ENCODE results near the gene TRIM43.
"Not testable (repeated sequence)": the region's sequence is repeated elsewhere in the genome, so short reads cannot be mapped to it uniquely, and the experiment has no call there.

TRIM43 gene

DNA sequence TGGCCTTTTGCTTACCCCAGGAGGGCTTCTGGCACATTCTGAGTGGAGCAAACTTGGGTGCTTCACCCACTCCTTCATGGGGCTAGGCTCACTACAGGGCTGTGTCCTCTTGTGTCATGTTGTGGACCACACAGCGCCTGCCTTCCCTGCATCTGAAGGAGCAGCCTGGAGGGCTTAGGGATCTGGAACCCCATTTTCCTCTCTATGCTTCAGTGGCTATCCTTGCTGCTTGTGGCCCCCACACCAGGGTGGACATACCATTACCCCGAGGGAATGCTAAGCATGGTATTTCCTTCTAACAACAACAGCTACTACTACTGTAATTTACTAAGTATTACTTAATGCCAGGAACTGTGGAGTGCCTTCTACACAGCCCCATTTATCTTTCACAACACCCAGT, 50.6 kb downstream of the TRIM43 start:
- not testable (repeated sequence) for DNase-seq

DNA sequence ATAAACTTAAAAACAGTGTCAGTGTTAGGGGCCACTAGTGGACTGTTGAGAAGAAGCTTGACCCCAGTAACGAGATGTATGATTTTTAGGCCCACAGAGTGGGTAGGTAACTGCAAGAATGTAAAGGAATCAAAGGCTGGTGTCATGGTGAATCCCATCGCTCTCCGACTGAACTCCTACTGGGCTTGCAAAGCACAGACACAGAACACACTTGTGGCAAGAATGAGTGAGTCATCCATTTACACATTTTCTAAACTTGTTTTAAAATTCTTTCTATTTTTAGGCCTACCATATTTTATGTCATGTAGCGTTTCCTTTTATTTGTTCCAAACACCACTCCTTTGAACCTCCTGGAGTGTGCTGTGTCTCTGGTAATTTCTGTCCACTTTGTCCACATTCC, 51.1 kb downstream of the TRIM43 start:
- not testable (repeated sequence) for DNase-seq

DNA sequence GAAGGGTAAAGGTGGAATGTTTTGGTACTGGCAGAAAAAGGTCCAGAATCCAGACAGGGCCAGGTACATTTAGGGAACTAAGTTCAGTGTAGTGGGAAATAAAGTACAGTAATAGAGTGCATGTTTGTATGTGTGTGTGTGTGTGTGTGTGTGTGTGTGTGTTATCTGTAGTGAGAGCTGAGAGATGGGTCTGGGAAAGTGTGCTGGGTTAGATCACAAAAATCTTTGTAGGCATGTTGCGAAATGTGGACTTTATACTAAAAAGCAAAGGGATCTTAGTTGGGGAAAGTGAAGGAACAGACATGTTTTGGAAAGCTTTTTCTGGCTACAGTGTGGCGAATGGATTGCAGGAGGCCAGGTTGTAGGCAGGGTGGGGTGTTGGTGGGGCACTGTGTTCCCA, 53.5 kb downstream of the TRIM43 start:
- DNase-seq = not testable (repeated sequence)

DNA sequence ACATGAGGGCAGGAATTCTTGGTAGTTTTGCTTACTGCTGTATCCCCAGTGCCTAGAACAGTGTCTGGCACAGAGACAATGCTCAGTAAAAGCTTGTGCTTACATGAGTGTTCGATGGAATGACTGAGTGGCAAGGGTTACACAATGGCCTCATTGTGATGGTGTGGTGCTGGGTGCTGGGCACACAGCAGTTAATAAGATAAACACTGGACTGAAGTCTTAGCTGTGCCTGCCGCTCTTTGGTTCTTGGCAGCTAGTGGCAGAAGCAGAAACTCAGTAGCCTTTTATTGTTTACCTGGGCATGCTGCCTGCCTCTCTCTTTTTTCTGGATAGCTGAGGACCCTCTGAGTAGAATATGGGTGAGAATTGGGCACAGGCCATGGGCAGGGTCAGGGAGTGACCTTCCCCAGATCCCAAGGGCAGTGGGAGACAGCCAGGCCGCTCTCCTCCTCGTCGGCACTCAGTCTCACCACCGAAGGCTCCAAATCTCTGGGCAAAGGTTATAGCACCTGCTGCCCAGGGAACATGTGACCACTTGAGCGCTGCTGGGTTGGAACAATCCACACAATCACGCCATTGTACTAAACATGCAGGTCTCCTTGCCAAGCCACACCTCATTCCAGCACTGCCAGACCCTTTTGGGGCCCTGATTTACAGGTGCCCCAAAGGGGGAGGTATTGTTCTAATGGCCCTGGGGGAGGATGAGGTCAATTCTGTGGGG, 54.6 kb downstream of the TRIM43 start:
- not testable (repeated sequence) for DNase-seq

DNA sequence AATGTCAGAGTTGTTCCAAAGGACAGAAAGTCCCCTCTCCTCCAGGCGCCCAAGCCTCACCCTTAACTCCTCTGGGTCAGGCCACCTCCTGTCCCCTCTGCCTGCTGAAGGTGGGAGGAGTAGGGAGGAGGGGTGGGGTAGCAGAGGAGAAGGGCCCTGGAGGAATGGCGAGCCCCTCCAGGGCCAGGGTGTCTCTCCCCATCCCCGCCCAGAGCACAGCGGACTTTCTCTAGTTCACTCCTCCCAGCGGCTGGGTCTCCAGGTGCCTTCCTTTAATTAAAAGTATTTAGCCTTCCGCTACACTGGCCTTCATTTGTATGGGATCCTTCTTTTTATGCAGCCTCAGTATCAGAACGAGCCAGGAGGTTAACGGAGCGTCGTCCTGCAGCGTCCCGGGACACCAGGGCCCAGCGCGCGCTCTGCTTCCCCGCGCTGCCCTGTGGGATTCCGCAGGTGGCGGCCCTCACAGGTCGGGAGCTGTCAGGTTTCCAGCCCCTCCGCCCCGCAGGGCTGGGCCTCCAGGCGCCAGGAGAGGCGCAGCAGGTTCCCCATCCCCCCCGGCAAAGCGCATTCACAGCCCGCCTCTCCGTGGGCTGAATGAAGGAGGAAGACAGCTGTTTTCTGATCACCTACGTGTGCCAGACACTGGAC, 57.2 kb downstream of the TRIM43 start:
- DNase-seq = not testable (repeated sequence)

Data from SHP77 treated with DMSO at 0.1 percent for 48 hours (cell line).